CD14-positive monocyte (primary cell): ENCODE data around the gene RPS24. TPM values are rescaled to one million over a fixed set of nuclear protein-coding genes. Genes with fewer than 3 reads are reported as not detected.

Source experiments
- DNase-seq, 3 donors: peaks; one replicate each; pipeline ENCODE4 v3.0.0-alpha.2; 2011 to 2022
- H2AFZ ChIP-seq: 2 replicates; pipeline ENCODE4 v1.6.0; 2012; ENCODE audit warnings: mild to moderate bottlenecking, low read depth, low read length, inconsistent platforms; ENCODE audit not compliant: insufficient read depth, poor library complexity, severe bottlenecking
- H3K27ac ChIP-seq, 2 donors: 1 replicate in 1 of 2; 2 replicates in 1 of 2; pipeline ENCODE4 v1.5.1; 2012 to 2013; ENCODE audit warnings: low read length in 2 of 2, control low read depth in 1 of 2, inconsistent platforms in 1 of 2, low read depth in 1 of 2, mild to moderate bottlenecking in 1 of 2
- H3K27me3 ChIP-seq, 2 donors: one replicate each; pipeline versions ENCODE4 v1.6.0 to v1.6.1; 2011 to 2013; ENCODE audit warnings: low read length in 2 of 2; ENCODE audit not compliant: control insufficient read depth in 2 of 2, insufficient read depth in 2 of 2
- H3K36me3 ChIP-seq, 2 donors: replicated peaks in 1 of 2; 1 replicate in 1 of 2; 2 replicates in 1 of 2; pipeline versions ENCODE4 v1.5.1 to v1.6.1; 2012 to 2013; ENCODE audit warnings: low read length in 2 of 2, control low read depth in 1 of 2, inconsistent platforms in 1 of 2, mild to moderate bottlenecking in 1 of 2; ENCODE audit not compliant: insufficient read depth in 2 of 2, control insufficient read depth in 1 of 2
- H3K4me1 ChIP-seq, 2 donors: 1 replicate in 1 of 2; 2 replicates in 1 of 2; pipeline versions ENCODE4 v1.5.1 to v1.6.1; 2012 to 2013; ENCODE audit warnings: low read length in 2 of 2, control low read depth in 1 of 2, inconsistent platforms in 1 of 2, mild to moderate bottlenecking in 1 of 2, moderate library complexity in 1 of 2; ENCODE audit not compliant: insufficient read depth in 2 of 2, control insufficient read depth in 1 of 2
- H3K4me2 ChIP-seq: replicated peaks from 2 replicates; pipeline ENCODE3; 2012; ENCODE audit warnings: low read length, moderate library complexity, mild to moderate bottlenecking; ENCODE audit not compliant: poor library complexity, severe bottlenecking; ENCODE audit errors: extremely low read depth
- H3K4me3 ChIP-seq, 3 experiments: fragments of 200-600 bp in 1 of 3; sonication (generic) in 1 of 3; replicated peaks in 1 of 3; 1 replicate in 2 of 3; 2 replicates in 1 of 3; pipeline ENCODE4 v1.5.1; 2011 to 2013; ENCODE audit warnings: low read length in 3 of 3, mild to moderate bottlenecking in 3 of 3, control low read depth in 2 of 3, low read depth in 2 of 3, inconsistent platforms in 1 of 3, moderate library complexity in 1 of 3
- H3K79me2 ChIP-seq: 2 replicates; pipeline ENCODE4 v1.6.0; 2012; ENCODE audit warnings: mild to moderate bottlenecking, control low read depth, inconsistent platforms, low read length, moderate library complexity; ENCODE audit not compliant: insufficient read depth
- H3K9ac ChIP-seq: 2 replicates; pipeline ENCODE4 v1.6.0; 2017; ENCODE audit warnings: low read length, mild to moderate bottlenecking; ENCODE audit not compliant: insufficient read depth, poor library complexity, severe bottlenecking
- H3K9me3 ChIP-seq, 2 donors: replicated peaks in 1 of 2; 1 replicate in 1 of 2; 2 replicates in 1 of 2; pipeline versions ENCODE4 v1.5.1 to v1.6.1; 2012 to 2013; ENCODE audit warnings: low read length in 2 of 2, control low read depth in 1 of 2; ENCODE audit not compliant: control insufficient read depth in 1 of 2, insufficient read depth in 1 of 2
- H4K20me1 ChIP-seq: 2 replicates; pipeline ENCODE4 v1.6.0; 2012; ENCODE audit warnings: mild to moderate bottlenecking, low read length, control low read depth, moderate library complexity; ENCODE audit not compliant: insufficient read depth
- H3K27ac Mint-ChIP-seq, 7 donors: one replicate each; pipeline ENCODE4 v1.8.0; 2020; ENCODE audit warnings: mild to moderate bottlenecking in 7 of 7, mixed read lengths in 7 of 7, moderate library complexity in 6 of 7, inconsistent platforms in 2 of 7
- H3K27me3 Mint-ChIP-seq, 3 donors: one replicate each; pipeline ENCODE4 v1.8.0; 2021 to 2022; ENCODE audit warnings: low read depth in 3 of 3, mild to moderate bottlenecking in 3 of 3, mixed read lengths in 3 of 3, moderate library complexity in 3 of 3, inconsistent platforms in 1 of 3
- H3K36me3 Mint-ChIP-seq, 2 donors: one replicate each; pipeline ENCODE4 v1.8.0; 2020; ENCODE audit warnings: mixed read lengths in 2 of 2, inconsistent platforms in 1 of 2, mild to moderate bottlenecking in 1 of 2
- H3K4me1 Mint-ChIP-seq: one replicate; pipeline ENCODE4 v1.8.0; 2020; ENCODE audit warnings: mild to moderate bottlenecking, mixed read lengths
- H3K4me3 Mint-ChIP-seq, 2 donors: one replicate each; pipeline ENCODE4 v1.8.0; 2020; ENCODE audit warnings: mild to moderate bottlenecking in 2 of 2, mixed read lengths in 2 of 2, moderate library complexity in 1 of 2
- H3K9me3 Mint-ChIP-seq, 7 donors: one replicate each; pipeline ENCODE4 v1.8.0; 2020 to 2022; ENCODE audit warnings: mixed read lengths in 7 of 7, mild to moderate bottlenecking in 6 of 7, moderate library complexity in 6 of 7, inconsistent platforms in 2 of 7
- WGBS: methylation state at CpG from one replicate; pipeline ENCODE4 v1.1.5; 2013; ENCODE audit warnings: missing lambda C conversion rate; ENCODE audit not compliant: insufficient coverage; 5-methylcytosine and 5-hydroxymethylcytosine counted together
- intact Hi-C, 2 donors: fragments of 100-400 bp; cut with micrococcal nuclease; formaldehyde crosslinking; loops; one replicate each; pipeline versions ENCODE4 v1.15.0 to v1.15.1; 2023
- polyA plus RNA-seq, 3 donors: library from polyadenylated mRNA; depleted of rRNA in 1 of 3; unstranded in 2 of 3; stranded (reverse) in 1 of 3; fragments of 300-500 nt in 2 of 3; fragments of >200 nt in 1 of 3; fragmentation: Illumina TruSeq in 2 of 3; gene quantifications; 1 replicate in 2 of 3; 2 replicates in 1 of 3; pipeline ENCODE4 v1.2.3, GENCODE V29; 2012 to 2021
- TF ChIP-seq, protein P1 (sequence below): fragments of 200-600 bp; IDR thresholded peaks from one replicate; pipeline ENCODE4 v1.8.0; 2022; ENCODE audit warnings: antibody characterized with exemption, mild to moderate bottlenecking

RPS24 gene
- polyA plus RNA-seq, 3 donors = 801 to 2,073 (median 840) TPM

DNA sequence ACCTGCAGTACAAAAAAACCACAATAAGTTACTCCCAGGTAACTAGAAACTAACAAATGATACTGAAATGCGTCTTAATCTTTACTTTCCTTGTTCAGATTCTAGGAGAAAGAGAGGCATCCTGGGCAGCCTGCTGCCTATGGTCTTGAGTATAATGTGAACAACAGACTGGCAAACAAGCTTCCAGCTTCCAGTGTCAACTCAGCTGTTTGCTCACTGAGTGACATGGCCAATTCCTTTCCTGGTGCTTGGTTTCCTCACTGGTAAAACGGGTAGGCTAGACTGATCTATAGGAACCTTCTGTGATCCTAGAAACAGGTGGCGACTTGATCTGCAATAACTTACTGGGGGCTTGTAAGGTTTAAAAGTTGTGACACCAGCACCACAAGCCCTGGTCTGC, 14.4 kb upstream of the RPS24 start:
- Mint-ChIP-seq H3K36me3 (peaks cover 86 to 100% of the 10 kb centered on the region in 2 donors), H3K27ac (no peak overlapping the region), H3K4me1 (no peaks in the 10 kb centered on the region), H3K9me3 (no peaks in the 10 kb centered on the region), H3K27me3 (no peaks in the 10 kb centered on the region), H3K4me3 (no peak overlapping the region)
- H3K79me2 ChIP-seq = no peaks in the 10 kb centered on the region
- no peak for DNase-seq
- H3K36me3 ChIP-seq = peaks cover 94 to 100% of the 10 kb centered on the region in 2 donors
- 92% methylated on average over 3 of the region's 3 CpGs for WGBS
- H3K9me3 ChIP-seq = no peaks in the 10 kb centered on the region
- H2AFZ ChIP-seq = no peak overlapping the region
- no peak overlapping the region for H3K27ac ChIP-seq
- H3K9ac ChIP-seq = no peak overlapping the region
- intact Hi-C loops = no loop called here
- TF ChIP-seq, protein P1, sequence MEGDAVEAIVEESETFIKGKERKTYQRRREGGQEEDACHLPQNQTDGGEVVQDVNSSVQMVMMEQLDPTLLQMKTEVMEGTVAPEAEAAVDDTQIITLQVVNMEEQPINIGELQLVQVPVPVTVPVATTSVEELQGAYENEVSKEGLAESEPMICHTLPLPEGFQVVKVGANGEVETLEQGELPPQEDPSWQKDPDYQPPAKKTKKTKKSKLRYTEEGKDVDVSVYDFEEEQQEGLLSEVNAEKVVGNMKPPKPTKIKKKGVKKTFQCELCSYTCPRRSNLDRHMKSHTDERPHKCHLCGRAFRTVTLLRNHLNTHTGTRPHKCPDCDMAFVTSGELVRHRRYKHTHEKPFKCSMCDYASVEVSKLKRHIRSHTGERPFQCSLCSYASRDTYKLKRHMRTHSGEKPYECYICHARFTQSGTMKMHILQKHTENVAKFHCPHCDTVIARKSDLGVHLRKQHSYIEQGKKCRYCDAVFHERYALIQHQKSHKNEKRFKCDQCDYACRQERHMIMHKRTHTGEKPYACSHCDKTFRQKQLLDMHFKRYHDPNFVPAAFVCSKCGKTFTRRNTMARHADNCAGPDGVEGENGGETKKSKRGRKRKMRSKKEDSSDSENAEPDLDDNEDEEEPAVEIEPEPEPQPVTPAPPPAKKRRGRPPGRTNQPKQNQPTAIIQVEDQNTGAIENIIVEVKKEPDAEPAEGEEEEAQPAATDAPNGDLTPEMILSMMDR = no peak
- H3K4me3 ChIP-seq = no peak overlapping the region
- no peaks in the 10 kb centered on the region for H4K20me1 ChIP-seq
- H3K4me1 ChIP-seq = no peaks in the 10 kb centered on the region
- H3K4me2 ChIP-seq = no peak overlapping the region
- H3K27me3 ChIP-seq = no peaks in the 10 kb centered on the region

- WGBS = 100% methylated on average over 1 of the region's 2 CpGs
- Mint-ChIP-seq H3K27ac (no peak overlapping the region), H3K4me3 (no peak overlapping the region), H3K27me3 (no peaks in the 10 kb centered on the region), H3K4me1 (no peaks in the 10 kb centered on the region), H3K36me3 (peaks cover 89 to 100% of the 10 kb centered on the region in 2 donors), H3K9me3 (no peaks in the 10 kb centered on the region)
- Histone ChIP-seq H3K4me2 (no peak overlapping the region), H3K9ac (no peak overlapping the region), H3K9me3 (no peaks in the 10 kb centered on the region), H3K4me3 (no peak overlapping the region), H3K4me1 (no peaks in the 10 kb centered on the region), H2AFZ (no peak overlapping the region), H3K36me3 (peaks cover 93 to 100% of the 10 kb centered on the region in 2 donors), H3K27me3 (no peaks in the 10 kb centered on the region), H3K27ac (no peak overlapping the region), H4K20me1 (no peaks in the 10 kb centered on the region), H3K79me2 (no peaks in the 10 kb centered on the region)
- TF ChIP-seq, protein P1 = no peak
- intact Hi-C loops = no loop called here
- DNase-seq = no peak
These were observed 12.5 kb upstream of the RPS24 start for GRCh38 chr10:78021201-78021600.
